ENCODE data around the gene NR3C1. TPM values are rescaled to one million over a fixed set of nuclear protein-coding genes. Genes with fewer than 3 reads are reported as not detected.

The NR3C1 gene
- polyA plus RNA-seq, 4 donors = 37.5 to 42.2 (median 38.4) TPM

GRCh38 chr5:143243103-143243502 lies 160.4 kb downstream of the NR3C1 start:
- no peak for DNase-seq (ENCODE audit: low read depth in 4 of 4, low spot score in 3 of 4)

DNA sequence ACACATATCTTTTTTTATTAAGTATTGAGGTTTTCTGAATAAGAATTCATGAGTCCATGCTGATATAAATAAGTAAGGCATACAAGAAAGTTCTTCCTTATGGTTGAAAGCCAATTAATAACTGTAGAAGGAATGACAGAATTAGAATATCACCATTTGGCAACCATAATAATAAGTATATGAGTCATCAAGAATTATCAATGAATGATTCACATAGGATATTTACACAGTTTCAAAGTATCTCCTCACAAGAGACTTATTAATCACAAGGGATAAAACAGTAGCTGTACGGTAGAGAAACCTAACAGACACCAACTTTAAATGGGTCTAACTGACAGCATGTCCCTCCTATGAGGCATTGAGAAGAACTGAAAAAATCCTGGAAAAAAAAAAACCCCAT lies 161.6 kb downstream of the NR3C1 start:
- no peak for DNase-seq (ENCODE audit: low read depth in 4 of 4, low spot score in 3 of 4)

GRCh38 chr5:143239882-143240518 lies 163.5 kb downstream of the NR3C1 start:
- no peak for DNase-seq (ENCODE audit: low read depth in 4 of 4, low spot score in 3 of 4)

GRCh38 chr5:143238620-143239019 lies 164.9 kb downstream of the NR3C1 start:
- no peak for DNase-seq (ENCODE audit: low read depth in 4 of 4, low spot score in 3 of 4)

GRCh38 chr5:143237664-143238063 lies 165.8 kb downstream of the NR3C1 start:
- DNase-seq (ENCODE audit: low read depth in 4 of 4, low spot score in 3 of 4) = no peak

DNA sequence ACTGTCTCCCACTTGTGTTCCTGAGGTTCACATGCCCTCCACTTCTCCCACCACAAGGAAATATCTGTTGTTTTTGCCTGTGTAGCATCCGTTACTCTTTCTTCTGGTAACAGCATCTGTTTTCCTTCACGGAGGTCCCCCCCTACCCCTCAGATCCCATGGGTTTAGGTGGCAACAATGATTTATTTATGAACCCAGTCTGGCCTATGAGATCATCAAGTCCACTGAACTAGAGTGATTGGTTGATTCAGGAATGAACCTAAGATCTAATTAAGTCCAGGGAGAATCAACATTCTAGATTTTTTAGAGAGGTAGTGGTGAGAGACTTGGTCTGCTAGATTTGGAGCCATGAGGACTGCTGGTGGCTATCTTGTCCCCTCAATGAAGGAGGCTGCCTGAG lies 166.8 kb downstream of the NR3C1 start:
- no peak for DNase-seq (ENCODE audit: low read depth in 4 of 4, low spot score in 3 of 4)

DNA sequence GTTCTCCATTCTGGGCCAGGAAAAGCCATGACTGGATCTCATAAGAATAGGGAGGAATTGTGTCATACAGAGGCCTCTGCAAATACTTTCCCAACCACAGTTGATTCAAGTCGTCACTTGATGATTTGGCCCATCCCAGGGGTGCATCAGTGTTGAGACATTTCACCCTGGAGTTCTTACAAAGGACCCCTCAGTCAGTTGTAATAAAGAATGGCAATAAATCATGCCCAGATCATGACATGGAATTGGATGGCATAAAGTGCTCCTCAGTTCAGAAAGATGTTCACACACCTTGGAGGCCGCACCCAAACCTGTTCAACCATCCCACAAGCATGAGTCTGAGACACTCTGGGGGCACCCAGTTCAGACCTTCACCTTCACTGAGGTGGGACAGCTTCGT lies 168.1 kb downstream of the NR3C1 start:
- no peak for DNase-seq (ENCODE audit: low read depth in 4 of 4, low spot score in 3 of 4)

GRCh38 chr5:143234162-143234842 lies 169.2 kb downstream of the NR3C1 start:
- DNase-seq (ENCODE audit: low read depth in 4 of 4, low spot score in 3 of 4) = no peak

- DNase-seq (ENCODE audit: low read depth in 4 of 4, low spot score in 3 of 4) = no peak
These were observed 170.5 kb downstream of the NR3C1 start for GRCh38 chr5:143233031-143233430.

- no peak for DNase-seq (ENCODE audit: low read depth in 4 of 4, low spot score in 3 of 4)
These were observed 171.3 kb downstream of the NR3C1 start for GRCh38 chr5:143231973-143232812.

GRCh38 chr5:143231416-143231815 lies 172.1 kb downstream of the NR3C1 start:
- DNase-seq (ENCODE audit: low read depth in 4 of 4, low spot score in 3 of 4) = no peak

DNA sequence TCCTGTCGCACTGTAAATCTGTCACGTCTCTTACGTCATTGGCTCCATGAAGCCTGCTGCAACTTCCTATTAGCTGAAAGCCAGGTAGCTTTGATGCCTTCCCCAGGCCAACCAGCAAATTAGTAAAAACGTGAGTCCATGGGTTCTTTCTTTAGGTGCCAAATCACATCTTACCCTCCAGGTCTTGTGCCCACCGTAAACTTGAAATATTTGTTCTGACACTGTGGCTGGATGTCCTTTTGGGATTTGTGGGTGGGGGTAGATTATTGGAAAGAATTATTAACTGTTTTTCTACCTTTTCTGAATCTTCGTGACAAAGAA lies 172.8 kb downstream of the NR3C1 start:
- DNase-seq (ENCODE audit: low read depth in 4 of 4, low spot score in 3 of 4) = no peak

DNA sequence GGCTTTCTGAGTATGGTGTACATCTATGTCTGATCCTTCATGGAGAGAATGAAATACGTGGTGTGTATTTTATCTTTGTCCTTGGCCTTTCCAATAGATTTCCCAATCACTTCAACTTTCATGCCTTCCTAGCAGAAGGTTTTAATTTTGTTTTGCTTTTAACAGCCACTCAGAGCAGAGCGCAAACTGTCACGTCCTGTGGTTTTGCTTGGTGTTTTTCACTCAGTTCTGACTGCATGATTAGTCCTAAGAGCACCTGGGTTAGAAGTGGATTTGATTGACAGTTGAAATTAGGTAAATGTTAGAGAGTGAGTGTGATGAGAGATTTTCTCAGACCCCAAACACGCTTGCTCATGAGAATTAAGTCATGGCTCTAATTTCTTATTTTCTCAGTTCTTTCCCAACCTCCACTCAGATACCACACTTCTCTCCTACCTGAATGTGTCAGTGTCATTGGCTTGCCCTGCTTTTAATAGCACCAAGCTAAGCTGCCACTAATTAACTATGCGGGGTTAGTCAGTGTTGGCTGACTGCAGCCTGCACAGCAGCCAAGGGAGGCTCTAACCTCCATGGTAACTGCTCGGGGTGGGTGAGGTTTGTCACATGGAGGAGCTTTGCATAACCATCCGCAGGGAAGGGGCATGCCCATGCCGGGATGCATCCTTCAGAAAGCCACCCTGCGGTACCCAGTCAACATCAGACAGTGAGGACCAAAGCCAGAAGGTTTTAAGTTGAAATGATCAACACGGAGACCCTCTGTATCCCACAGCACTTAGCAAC lies 173.4 kb downstream of the NR3C1 start:
- no peak for DNase-seq (ENCODE audit: low read depth in 4 of 4, low spot score in 3 of 4)

DNA sequence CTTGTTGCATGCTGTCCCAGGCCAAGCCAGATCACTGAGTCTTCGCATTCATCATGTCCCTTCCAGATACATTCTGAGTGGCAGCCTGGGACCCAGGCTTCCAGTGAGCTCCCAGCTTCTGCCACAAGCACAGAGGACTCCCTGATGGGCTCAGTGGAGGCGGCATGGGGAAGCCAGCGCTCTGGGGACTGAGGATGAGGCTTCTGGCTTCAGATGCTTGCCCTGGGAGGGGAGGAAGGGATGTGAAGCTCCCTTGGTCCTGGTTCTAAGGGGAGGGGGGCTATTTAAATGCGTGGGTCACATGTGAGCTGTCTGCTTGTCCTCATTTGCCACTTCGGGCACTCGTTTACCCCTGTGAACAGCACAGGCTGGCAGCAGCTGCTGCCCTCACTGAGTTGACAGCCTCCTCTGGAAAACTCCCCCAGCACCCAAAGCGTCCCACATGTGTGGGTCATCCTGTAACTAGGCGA lies 174.0 kb downstream of the NR3C1 start:
- no peak for DNase-seq (ENCODE audit: low read depth in 4 of 4, low spot score in 3 of 4)

DNA sequence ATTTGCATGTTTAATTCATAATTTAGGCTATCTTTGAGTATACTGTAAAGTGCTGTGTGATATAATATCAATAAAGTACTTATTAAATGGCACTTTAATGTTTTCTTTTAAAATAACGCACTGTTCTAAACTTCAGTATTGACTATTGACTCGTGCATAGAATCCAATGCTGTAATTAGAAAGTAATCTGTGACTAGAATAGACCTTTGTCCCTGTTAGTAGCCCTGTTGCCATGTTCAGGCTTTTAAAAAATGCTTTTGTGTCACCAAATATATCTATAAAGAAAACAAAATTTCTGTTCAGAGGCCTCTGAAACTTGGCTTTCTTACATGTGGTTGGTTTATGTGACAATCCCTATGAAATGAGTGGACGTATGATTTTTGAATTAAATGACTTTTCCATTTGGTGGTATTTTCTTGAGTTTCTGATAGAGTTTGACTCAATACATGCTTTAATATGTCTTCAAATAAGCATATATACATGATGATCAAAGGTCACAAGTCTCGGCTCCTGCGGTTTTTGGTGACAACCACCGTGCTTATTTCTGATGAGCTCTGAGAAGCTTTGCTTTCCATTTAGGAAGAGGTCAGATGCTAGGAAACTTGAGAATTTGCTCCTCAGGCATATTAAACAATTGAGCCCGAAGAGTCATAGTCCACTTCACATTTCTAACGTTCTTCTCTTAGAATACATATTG lies 174.7 kb downstream of the NR3C1 start:
- no peak for DNase-seq (ENCODE audit: low read depth in 4 of 4, low spot score in 3 of 4)
